GM13976 (cell line): ENCODE results near the gene MDN1.

Experiments used
- DNase-seq: peaks from one replicate; pipeline ENCODE4 v3.0.0; 2012; ENCODE audit warnings: low spot score
- in situ Hi-C: fragments of 300-500 bp; cut with MboI; formaldehyde crosslinking; loops from one replicate; pipeline ENCODE4 v1.12.0; 2022; ENCODE audit warnings: low sequenced_read_pairs, mixed read lengths, inconsistent platforms; ENCODE audit not compliant: unreplicated experiment
- TF ChIP-seq, protein P1 (sequence below): IDR thresholded peaks from 2 replicates; pipeline ENCODE4 v1.5.1; 2012; ENCODE audit warnings: borderline replicate concordance, mild to moderate bottlenecking; ENCODE audit not compliant: insufficient read depth; ENCODE audit errors: extremely low read depth, missing control alignments, control extremely low read depth

The MDN1 gene

DNA sequence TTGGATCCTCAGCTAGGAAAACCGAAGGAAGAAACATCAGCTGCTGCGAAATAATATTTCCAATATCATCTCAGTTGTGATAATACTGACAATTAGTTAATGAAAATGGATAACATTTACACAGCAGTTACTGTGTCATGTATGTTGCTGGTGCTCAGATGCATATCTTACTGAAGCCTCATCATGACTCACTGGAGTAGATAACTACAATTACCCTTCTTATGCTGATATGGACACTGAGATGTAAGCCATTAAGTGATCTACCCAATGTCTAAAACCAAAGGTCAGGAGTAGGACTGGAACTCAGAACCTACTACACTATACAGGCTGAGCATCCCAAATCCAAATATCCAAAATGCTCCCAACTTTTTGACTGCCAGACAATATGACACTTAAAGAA lies 126.4 kb downstream of the MDN1 start:
- DNase-seq: no peak
- in situ Hi-C loops: no loop called here
- TF ChIP-seq, protein P1, sequence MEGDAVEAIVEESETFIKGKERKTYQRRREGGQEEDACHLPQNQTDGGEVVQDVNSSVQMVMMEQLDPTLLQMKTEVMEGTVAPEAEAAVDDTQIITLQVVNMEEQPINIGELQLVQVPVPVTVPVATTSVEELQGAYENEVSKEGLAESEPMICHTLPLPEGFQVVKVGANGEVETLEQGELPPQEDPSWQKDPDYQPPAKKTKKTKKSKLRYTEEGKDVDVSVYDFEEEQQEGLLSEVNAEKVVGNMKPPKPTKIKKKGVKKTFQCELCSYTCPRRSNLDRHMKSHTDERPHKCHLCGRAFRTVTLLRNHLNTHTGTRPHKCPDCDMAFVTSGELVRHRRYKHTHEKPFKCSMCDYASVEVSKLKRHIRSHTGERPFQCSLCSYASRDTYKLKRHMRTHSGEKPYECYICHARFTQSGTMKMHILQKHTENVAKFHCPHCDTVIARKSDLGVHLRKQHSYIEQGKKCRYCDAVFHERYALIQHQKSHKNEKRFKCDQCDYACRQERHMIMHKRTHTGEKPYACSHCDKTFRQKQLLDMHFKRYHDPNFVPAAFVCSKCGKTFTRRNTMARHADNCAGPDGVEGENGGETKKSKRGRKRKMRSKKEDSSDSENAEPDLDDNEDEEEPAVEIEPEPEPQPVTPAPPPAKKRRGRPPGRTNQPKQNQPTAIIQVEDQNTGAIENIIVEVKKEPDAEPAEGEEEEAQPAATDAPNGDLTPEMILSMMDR: no peak

DNA sequence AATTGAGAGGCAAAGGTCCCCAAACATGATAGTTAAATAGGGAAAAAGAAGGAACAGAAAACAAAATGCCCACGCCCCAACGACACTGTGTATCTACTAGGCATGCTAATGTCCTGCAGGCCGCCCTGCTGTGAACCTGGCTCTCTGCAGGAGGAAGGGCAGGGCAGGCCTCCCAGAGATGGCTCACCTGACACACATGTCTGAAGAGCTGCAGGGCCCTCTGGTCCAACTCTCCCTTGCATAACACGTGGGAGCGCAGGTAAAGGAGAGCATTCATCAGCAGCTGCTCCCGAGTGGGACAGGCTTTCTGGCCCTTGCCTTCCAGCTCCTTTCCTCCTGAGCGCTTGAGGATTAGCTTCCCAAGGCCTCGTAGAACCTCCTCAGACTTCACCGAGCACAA lies 127.3 kb downstream of the MDN1 start:
- TF ChIP-seq, protein P1: no peak
- in situ Hi-C loops: no loop called here
- DNase-seq: no peak

DNA sequence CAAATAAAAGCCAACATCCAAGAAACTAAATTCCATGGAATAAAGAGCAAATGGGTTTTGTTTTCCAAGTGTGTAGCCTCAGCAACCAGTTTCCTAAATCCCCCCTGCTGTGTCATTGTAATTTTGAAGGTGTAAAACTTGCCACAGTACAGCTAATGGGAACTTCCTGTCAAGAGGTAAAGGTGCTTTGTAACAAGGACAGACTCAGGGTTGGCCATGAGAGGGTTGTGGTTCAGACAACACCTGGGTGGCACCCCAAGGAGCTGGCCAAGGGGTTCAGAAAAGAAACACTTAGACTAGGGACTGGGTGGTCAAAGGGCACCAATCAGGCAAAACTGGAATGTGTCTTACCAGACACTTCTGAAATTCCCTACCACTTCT lies 128.7 kb downstream of the MDN1 start:
- TF ChIP-seq, protein P1: no peak
- DNase-seq: no peak
- in situ Hi-C loops: no loop called here

DNA sequence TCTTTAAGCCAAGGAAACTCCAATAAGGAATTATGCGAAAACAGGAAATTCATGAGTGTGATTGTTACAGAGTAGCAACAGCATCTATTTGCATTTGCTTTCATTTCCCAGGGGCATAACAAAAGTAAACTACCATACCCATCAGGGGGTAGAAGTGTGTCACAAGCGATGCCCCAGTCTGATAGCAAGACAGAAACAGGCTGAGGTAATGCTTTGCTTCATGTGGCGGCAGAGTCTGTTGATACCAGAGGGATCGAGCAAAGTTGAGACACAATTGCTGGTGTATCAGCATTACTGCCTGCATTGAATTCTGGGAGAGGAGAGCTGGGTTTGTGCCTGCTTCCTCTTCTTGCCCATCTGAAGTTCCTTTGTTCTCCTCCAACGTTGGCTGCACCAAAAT lies 129.9 kb downstream of the MDN1 start:
- in situ Hi-C loops: no loop called here
- TF ChIP-seq, protein P1: no peak
- no peak for DNase-seq

DNA sequence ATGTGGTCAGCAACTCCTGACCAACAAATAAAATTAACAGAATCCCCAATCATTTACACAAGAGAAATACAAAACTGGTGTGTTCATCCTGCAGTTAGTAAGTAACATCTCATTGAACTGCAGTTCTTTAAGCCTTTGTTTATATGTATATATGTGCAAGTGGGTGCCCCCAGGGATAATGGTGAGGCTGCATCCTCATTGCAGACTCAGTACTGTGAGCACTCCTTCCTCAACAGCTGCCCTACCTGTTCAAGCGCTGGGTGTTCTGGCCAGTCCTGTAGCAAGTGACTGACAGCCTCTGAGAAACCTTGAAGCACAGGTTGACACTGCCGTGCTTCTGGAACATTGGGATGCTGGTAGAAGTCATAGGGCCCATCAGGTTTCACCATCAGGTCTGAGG lies 131.3 kb downstream of the MDN1 start:
- in situ Hi-C loops: no loop called here
- DNase-seq: no peak
- TF ChIP-seq, protein P1: no peak

DNA sequence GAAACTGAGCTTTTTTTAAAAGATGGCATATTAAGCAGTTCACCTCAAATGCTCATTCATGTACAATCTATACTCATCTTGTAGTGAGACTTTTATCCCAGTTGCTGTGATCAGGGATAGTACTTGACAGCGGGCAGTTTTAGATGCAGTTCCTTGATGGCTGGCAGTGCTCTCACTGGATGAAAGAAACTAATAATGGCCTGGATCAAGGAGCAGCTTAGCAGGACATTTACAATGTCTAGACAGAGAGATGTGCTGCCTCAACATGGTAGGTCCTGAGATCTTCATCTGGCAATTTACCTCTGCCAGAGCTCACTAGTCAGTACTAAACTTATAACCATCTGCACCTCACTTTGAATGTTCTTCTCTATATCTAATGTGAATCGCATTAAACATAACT lies 134.3 kb downstream of the MDN1 start:
- no peak for DNase-seq
- TF ChIP-seq, protein P1: no peak
- in situ Hi-C loops: no loop called here

DNA sequence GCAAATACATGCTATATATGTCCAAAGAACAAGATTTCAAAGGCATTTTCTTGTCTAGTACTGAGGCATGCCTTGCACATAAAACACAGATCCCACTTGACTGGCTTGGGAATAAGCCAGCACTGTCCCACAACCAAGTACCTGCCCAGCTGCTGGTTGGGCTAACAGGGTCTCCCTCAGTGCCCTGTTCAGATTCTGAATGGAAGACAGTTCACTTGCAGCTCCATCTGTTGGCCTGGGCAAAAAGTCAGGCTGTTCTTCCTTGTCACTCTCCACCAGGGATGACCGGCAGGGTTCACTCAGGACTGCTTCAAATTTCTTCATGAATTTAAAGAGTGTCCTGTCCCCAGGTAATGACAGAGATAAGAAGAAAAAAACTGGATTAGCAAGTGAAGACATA lies 136.6 kb downstream of the MDN1 start:
- in situ Hi-C loops: no loop called here
- DNase-seq: no peak
- TF ChIP-seq, protein P1: no peak
